Erythroblast (primary cell): ENCODE results near the gene WNT6.

Experiments
- GATA1 ChIP-seq: IDR thresholded peaks from 2 replicates; pipeline ENCODE4 v1.6.1; 2011; ENCODE audit warnings: low read depth, mild to moderate bottlenecking, control low read depth, low read length, moderate library complexity
- POLR2A ChIP-seq: IDR thresholded peaks from 2 replicates; pipeline ENCODE4 v1.6.1; 2011; ENCODE audit warnings: mild to moderate bottlenecking, low read length

GRCh38 chr2:218892693-218893348 is 33.2 kb downstream of the WNT6 start:
- TF ChIP-seq POLR2A (no peak), GATA1 (no peak)
